WTC11 (cell line): ENCODE data around the gene SVIL. TPM values are rescaled to one million over a fixed set of nuclear protein-coding genes. Genes with fewer than 3 reads are reported as not detected.
A peak's percentile ranks its signal among the peaks of the same experiment; 100 is the strongest.
"Not testable (repeated sequence)": the region's sequence is repeated elsewhere in the genome, so short reads cannot be mapped to it uniquely, and the experiment has no call there.

Experiments
- ATAC-seq: fragments of 200-7000 bp; cut with Tn5 transposase; 2 replicates; pipeline ENCODE4 v1.10.0; 2021; ENCODE audit warnings: mild to moderate bottlenecking, moderate library complexity
- CTCF ChIA-PET: fragments of 300-600 bp; sonication (Branson Sonifier 250); formaldehyde crosslinking; loops from one replicate; lab custom pipeline; 2021; ENCODE audit warnings: antibody characterized with exemption; lab: Charles Lee
- POLR2A ChIA-PET: fragments of 350-600 bp; sonication (Branson Sonifier 250); formaldehyde crosslinking; loops from one replicate; lab custom pipeline; 2021; ENCODE audit warnings: antibody characterized with exemption; lab: Charles Lee
- DNase-seq: peaks from one replicate; pipeline ENCODE4 v3.0.0; 2021; ENCODE audit warnings: low spot score
- H3K27ac Mint-ChIP-seq: 2 replicates; pipeline ENCODE4 v1.8.0; 2021; ENCODE audit warnings: mixed read lengths
- H3K27me3 Mint-ChIP-seq: 2 replicates; pipeline ENCODE4 v1.8.0; 2021; ENCODE audit warnings: low read depth, mild to moderate bottlenecking, moderate library complexity, mixed read lengths
- H3K36me3 Mint-ChIP-seq: 2 replicates; pipeline ENCODE4 v1.8.0; 2021; ENCODE audit warnings: mixed read lengths
- H3K4me1 Mint-ChIP-seq: 2 replicates; pipeline ENCODE4 v1.8.0; 2022; ENCODE audit warnings: mixed read lengths
- H3K4me3 Mint-ChIP-seq: 2 replicates; pipeline ENCODE4 v1.8.0; 2021; ENCODE audit warnings: mild to moderate bottlenecking, moderate library complexity, mixed read lengths
- H3K9me3 Mint-ChIP-seq: 2 replicates; pipeline ENCODE4 v1.8.0; 2021; ENCODE audit warnings: mixed read lengths
- FOXK1 ChIP-seq: sonication (generic); formaldehyde crosslinking; IDR thresholded peaks from 2 replicates; pipeline ENCODE4 v1.8.0; 2022; ENCODE audit warnings: mild to moderate bottlenecking, moderate library complexity, missing genetic modification reagents
- FOXP1 ChIP-seq: sonication (generic); formaldehyde crosslinking; IDR thresholded peaks from 2 replicates; pipeline ENCODE4 v1.8.0; 2022; ENCODE audit warnings: missing genetic modification reagents, mild to moderate bottlenecking, moderate library complexity, borderline replicate concordance
- GRHL2 ChIP-seq: fragments of 250-450 bp; sonication (Bioruptor Pico); IDR thresholded peaks from 2 replicates; pipeline ENCODE4 v1.8.0; 2022; ENCODE audit warnings: mild to moderate bottlenecking, moderate library complexity; ENCODE audit not compliant: insufficient replicate concordance, severe bottlenecking
- IRF2 ChIP-seq: sonication (generic); formaldehyde crosslinking; IDR thresholded peaks from 2 replicates; pipeline ENCODE4 v1.8.0; 2022; ENCODE audit warnings: low read depth, missing genetic modification reagents, borderline replicate concordance
- JUN ChIP-seq: sonication (generic); formaldehyde crosslinking; IDR thresholded peaks from 2 replicates; pipeline ENCODE4 v1.8.0; 2023; ENCODE audit warnings: mild to moderate bottlenecking, missing genetic modification reagents
- KAT7 ChIP-seq: sonication (generic); formaldehyde crosslinking; IDR thresholded peaks from 2 replicates; pipeline ENCODE4 v1.8.1; 2023; ENCODE audit warnings: missing genetic modification reagents, mild to moderate bottlenecking, borderline replicate concordance
- MLX ChIP-seq: sonication (generic); formaldehyde crosslinking; IDR thresholded peaks from 2 replicates; pipeline ENCODE4 v1.8.1; 2023; ENCODE audit warnings: mild to moderate bottlenecking, missing genetic modification reagents, moderate library complexity
- NFATC4 ChIP-seq: fragments of 250-450 bp; sonication (Bioruptor Pico); IDR thresholded peaks from 2 replicates; pipeline ENCODE4 v1.9.0; 2021; ENCODE audit warnings: mild to moderate bottlenecking
- NR1H2 ChIP-seq: sonication (generic); formaldehyde crosslinking; IDR thresholded peaks from 2 replicates; pipeline ENCODE4 v1.9.0; 2021; ENCODE audit warnings: mild to moderate bottlenecking, moderate library complexity, missing genetic modification reagents
- NR3C1 ChIP-seq: sonication (generic); formaldehyde crosslinking; conservative IDR thresholded peaks from 2 replicates; pipeline ENCODE4 v1.8.1; 2023; ENCODE audit warnings: low read depth, mild to moderate bottlenecking, missing genetic modification reagents
- SOX15 ChIP-seq: fragments of 250-450 bp; sonication (Bioruptor Pico); IDR thresholded peaks from 2 replicates; pipeline ENCODE4 v1.9.0; 2021; ENCODE audit warnings: mild to moderate bottlenecking
- ZNF138 ChIP-seq: sonication (generic); formaldehyde crosslinking; conservative IDR thresholded peaks from 2 replicates; pipeline ENCODE4 v1.8.1; 2022; ENCODE audit warnings: mild to moderate bottlenecking, moderate library complexity, missing genetic modification reagents
- ZNF317 ChIP-seq: sonication (generic); formaldehyde crosslinking; IDR thresholded peaks from 2 replicates; pipeline ENCODE4 v1.8.1; 2023; ENCODE audit warnings: low read depth, mild to moderate bottlenecking, moderate library complexity, missing genetic modification reagents, borderline replicate concordance
- ZNF671 ChIP-seq: fragments of 250-450 bp; sonication (Bioruptor Pico); IDR thresholded peaks from 2 replicates; pipeline ENCODE4 v1.8.0; 2021; ENCODE audit warnings: mild to moderate bottlenecking
- total RNA-seq: library from RNA; stranded (reverse); gene quantifications from 3 replicates; pipeline ENCODE4 v1.2.3, GENCODE V29; 2021
- TF ChIP-seq, protein P1 (sequence below): sonication (generic); formaldehyde crosslinking; conservative IDR thresholded peaks from 2 replicates; pipeline ENCODE4 v1.8.1; 2022; ENCODE audit warnings: mild to moderate bottlenecking, missing genetic modification reagents
- TF ChIP-seq, protein P2 (sequence below): sonication (generic); formaldehyde crosslinking; IDR thresholded peaks from 2 replicates; pipeline ENCODE4 v1.8.1; 2023; ENCODE audit warnings: mild to moderate bottlenecking, missing genetic modification reagents
- TF ChIP-seq, protein P3 (sequence below): fragments of 250-450 bp; sonication (Bioruptor Pico); IDR thresholded peaks from 2 replicates; pipeline ENCODE4 v1.9.0; 2021; ENCODE audit warnings: mild to moderate bottlenecking
- TF ChIP-seq, protein P4 (sequence below): sonication (generic); formaldehyde crosslinking; IDR thresholded peaks from 2 replicates; pipeline ENCODE4 v1.8.0; 2023; ENCODE audit warnings: missing genetic modification reagents, mild to moderate bottlenecking, borderline replicate concordance

SVIL gene
- total RNA-seq, 1 experiment from 2014 or later, result 27.1 TPM

GRCh38 chr10:29508554-29509244, 126.1 kb downstream of the SVIL start:
- TF ChIP-seq MLX (no peak), KAT7 (no peak), JUN (CRISPR knock-in tag) (no peak), SOX15 (CRISPR knock-in tag) (no peak), FOXK1 (CRISPR knock-in tag) (no peak), IRF2 (CRISPR knock-in tag) (no peak), ZNF671 (CRISPR knock-in tag) (no peak), FOXP1 (CRISPR knock-in tag) (no peak), ZNF138 (CRISPR knock-in tag) (no peak), GRHL2 (CRISPR knock-in tag) (no peak), NR1H2 (no peak), NFATC4 (CRISPR knock-in tag) (no peak), NR3C1 (no peak), ZNF317 (CRISPR knock-in tag) (no peak)
- TF ChIP-seq, protein P1, sequence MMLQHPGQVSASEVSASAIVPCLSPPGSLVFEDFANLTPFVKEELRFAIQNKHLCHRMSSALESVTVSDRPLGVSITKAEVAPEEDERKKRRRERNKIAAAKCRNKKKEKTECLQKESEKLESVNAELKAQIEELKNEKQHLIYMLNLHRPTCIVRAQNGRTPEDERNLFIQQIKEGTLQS (CRISPR knock-in tag), result no peak
- TF ChIP-seq, protein P2, sequence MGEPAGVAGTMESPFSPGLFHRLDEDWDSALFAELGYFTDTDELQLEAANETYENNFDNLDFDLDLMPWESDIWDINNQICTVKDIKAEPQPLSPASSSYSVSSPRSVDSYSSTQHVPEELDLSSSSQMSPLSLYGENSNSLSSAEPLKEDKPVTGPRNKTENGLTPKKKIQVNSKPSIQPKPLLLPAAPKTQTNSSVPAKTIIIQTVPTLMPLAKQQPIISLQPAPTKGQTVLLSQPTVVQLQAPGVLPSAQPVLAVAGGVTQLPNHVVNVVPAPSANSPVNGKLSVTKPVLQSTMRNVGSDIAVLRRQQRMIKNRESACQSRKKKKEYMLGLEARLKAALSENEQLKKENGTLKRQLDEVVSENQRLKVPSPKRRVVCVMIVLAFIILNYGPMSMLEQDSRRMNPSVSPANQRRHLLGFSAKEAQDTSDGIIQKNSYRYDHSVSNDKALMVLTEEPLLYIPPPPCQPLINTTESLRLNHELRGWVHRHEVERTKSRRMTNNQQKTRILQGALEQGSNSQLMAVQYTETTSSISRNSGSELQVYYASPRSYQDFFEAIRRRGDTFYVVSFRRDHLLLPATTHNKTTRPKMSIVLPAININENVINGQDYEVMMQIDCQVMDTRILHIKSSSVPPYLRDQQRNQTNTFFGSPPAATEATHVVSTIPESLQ, result no peak
- TF ChIP-seq, protein P3, sequence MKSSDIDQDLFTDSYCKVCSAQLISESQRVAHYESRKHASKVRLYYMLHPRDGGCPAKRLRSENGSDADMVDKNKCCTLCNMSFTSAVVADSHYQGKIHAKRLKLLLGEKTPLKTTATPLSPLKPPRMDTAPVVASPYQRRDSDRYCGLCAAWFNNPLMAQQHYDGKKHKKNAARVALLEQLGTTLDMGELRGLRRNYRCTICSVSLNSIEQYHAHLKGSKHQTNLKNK (CRISPR knock-in tag), result no peak
- TF ChIP-seq, protein P4, sequence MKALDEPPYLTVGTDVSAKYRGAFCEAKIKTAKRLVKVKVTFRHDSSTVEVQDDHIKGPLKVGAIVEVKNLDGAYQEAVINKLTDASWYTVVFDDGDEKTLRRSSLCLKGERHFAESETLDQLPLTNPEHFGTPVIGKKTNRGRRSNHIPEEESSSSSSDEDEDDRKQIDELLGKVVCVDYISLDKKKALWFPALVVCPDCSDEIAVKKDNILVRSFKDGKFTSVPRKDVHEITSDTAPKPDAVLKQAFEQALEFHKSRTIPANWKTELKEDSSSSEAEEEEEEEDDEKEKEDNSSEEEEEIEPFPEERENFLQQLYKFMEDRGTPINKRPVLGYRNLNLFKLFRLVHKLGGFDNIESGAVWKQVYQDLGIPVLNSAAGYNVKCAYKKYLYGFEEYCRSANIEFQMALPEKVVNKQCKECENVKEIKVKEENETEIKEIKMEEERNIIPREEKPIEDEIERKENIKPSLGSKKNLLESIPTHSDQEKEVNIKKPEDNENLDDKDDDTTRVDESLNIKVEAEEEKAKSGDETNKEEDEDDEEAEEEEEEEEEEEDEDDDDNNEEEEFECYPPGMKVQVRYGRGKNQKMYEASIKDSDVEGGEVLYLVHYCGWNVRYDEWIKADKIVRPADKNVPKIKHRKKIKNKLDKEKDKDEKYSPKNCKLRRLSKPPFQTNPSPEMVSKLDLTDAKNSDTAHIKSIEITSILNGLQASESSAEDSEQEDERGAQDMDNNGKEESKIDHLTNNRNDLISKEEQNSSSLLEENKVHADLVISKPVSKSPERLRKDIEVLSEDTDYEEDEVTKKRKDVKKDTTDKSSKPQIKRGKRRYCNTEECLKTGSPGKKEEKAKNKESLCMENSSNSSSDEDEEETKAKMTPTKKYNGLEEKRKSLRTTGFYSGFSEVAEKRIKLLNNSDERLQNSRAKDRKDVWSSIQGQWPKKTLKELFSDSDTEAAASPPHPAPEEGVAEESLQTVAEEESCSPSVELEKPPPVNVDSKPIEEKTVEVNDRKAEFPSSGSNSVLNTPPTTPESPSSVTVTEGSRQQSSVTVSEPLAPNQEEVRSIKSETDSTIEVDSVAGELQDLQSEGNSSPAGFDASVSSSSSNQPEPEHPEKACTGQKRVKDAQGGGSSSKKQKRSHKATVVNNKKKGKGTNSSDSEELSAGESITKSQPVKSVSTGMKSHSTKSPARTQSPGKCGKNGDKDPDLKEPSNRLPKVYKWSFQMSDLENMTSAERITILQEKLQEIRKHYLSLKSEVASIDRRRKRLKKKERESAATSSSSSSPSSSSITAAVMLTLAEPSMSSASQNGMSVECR (CRISPR knock-in tag), result no peak
- H3K4me3 Mint-ChIP-seq, result no peak overlapping the region
- no peaks in the 10 kb centered on the region for H3K27me3 Mint-ChIP-seq
- DNase-seq (no peak), ATAC-seq (no peak)
- H3K9me3 Mint-ChIP-seq, result no peaks in the 10 kb centered on the region
- H3K36me3 Mint-ChIP-seq, result peaks cover 8% of the 10 kb centered on the region
- ChIA-PET CTCF (interaction anchor here (0.7 to 1.7 kb wide), 2 partner anchors 12 to 359 kb away, joined by 3 to 11 read pairs; no protein-coding TSS in a partner anchor), POLR2A (no interaction called here)
- peaks cover 11% of the 10 kb centered on the region for H3K4me1 Mint-ChIP-seq
- peak overlapping the region; percentile 10; the same call in 1 of the 2 replicates for H3K27ac Mint-ChIP-seq

GRCh38 chr10:29507750-29508149, 127.0 kb downstream of the SVIL start:
- H3K27ac Mint-ChIP-seq, result not testable (repeated sequence)

GRCh38 chr10:29506324-29506921, 128.3 kb downstream of the SVIL start:
- H3K4me1 Mint-ChIP-seq, H3K36me3 Mint-ChIP-seq, H3K9me3 Mint-ChIP-seq, H3K27ac Mint-ChIP-seq, DNase-seq, POLR2A ChIA-PET, H3K4me3 Mint-ChIP-seq, ATAC-seq, H3K27me3 Mint-ChIP-seq: not testable (repeated sequence)
- CTCF ChIA-PET, result interaction anchor here (0.5 to 1.0 kb wide), 3 partner anchors 10 to 501 kb away, joined by 3 to 4 read pairs (median 4); no protein-coding TSS in a partner anchor

More at GRCh38 chr10:29507750-29508149, 127.0 kb downstream of the SVIL start:
- CTCF ChIA-PET, result interaction anchor here (1.0 kb wide), 1 partner anchor 11 kb away, joined by 3 read pairs; no protein-coding TSS in a partner anchor
- DNase-seq, POLR2A ChIA-PET, H3K9me3 Mint-ChIP-seq, H3K4me3 Mint-ChIP-seq, H3K36me3 Mint-ChIP-seq, H3K27me3 Mint-ChIP-seq, ATAC-seq, H3K4me1 Mint-ChIP-seq: not testable (repeated sequence)
